Fibroblast of mammary gland (primary cell): ENCODE data around the gene OSBPL1A.

ENCODE experiments used
- DNase-seq: peaks from one replicate; pipeline ENCODE4 v3.0.0-alpha.2; 2010; ENCODE audit warnings: low read depth
- H3K4me3 ChIP-seq: 2 replicates; pipeline ENCODE4 v1.5.1; 2011; ENCODE audit warnings: low read depth, mild to moderate bottlenecking, low read length, moderate library complexity; ENCODE audit not compliant: control insufficient read depth
- TF ChIP-seq, protein P1 (sequence below): conservative IDR thresholded peaks from 2 replicates; pipeline ENCODE4 v1.5.1; 2011; ENCODE audit warnings: low read depth, low read length, inconsistent platforms; ENCODE audit not compliant: control insufficient read depth, insufficient read depth

OSBPL1A gene

DNA sequence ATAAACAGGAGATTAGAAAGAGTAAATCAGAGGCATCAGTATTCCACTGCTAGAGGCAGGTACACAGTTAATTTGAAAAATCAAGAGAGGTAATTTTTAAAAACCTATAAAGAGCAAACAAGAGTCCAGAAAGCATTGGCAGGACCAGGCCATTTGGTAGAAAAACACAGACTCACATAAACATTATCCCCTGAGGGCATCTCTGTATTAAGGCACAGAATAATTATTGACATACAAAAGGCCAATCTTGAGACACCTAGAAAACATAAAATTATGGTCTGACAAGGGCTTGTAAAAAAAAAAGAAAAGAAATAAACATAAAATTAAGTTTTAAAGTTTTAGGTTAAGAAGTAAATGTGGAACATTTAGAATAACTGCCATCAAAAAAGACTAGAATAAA lies 120.6 kb downstream of the OSBPL1A start:
- no peak overlapping the region for H3K4me3 ChIP-seq
- TF ChIP-seq, protein P1, sequence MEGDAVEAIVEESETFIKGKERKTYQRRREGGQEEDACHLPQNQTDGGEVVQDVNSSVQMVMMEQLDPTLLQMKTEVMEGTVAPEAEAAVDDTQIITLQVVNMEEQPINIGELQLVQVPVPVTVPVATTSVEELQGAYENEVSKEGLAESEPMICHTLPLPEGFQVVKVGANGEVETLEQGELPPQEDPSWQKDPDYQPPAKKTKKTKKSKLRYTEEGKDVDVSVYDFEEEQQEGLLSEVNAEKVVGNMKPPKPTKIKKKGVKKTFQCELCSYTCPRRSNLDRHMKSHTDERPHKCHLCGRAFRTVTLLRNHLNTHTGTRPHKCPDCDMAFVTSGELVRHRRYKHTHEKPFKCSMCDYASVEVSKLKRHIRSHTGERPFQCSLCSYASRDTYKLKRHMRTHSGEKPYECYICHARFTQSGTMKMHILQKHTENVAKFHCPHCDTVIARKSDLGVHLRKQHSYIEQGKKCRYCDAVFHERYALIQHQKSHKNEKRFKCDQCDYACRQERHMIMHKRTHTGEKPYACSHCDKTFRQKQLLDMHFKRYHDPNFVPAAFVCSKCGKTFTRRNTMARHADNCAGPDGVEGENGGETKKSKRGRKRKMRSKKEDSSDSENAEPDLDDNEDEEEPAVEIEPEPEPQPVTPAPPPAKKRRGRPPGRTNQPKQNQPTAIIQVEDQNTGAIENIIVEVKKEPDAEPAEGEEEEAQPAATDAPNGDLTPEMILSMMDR: no peak
- no peak for DNase-seq

DNA sequence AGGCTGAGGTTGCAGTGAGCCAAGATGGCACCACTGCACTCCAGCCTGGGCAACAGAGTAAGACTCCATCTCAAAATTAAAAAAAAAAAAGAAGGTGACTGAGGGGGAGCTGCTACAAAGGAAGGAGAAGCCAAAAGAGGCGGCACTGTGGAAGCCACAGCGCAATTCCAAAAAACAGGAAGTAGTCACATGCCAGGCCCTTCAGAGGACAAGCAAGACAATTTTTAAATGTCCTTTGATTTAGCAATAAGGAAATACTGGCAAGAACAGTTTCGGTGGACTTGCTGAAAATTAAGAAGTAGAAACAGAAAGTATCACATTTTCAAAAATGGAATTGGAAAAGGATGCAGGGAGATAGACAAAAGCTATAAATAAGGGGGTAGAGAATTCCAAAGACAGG lies 122.8 kb downstream of the OSBPL1A start:
- TF ChIP-seq, protein P1: no peak
- DNase-seq: no peak
- H3K4me3 ChIP-seq: no peak overlapping the region

DNA sequence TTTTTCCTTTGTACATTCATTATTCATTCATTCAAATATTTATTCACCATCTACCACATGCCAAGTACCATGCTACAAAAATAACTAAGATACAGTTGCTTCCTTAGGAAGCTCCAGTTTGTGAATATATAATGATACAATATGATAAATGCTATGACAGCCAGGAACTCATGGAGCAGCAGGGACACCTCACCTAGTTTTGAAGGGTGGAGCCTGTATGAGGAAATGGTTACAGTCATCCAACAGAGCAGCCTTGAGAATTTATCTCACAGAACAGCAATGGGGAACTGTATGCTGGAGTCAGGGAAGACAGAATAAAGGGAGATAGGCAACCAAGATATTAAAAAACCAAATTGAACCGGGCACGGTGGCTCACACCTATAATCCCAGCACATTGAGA lies 124.0 kb downstream of the OSBPL1A start:
- TF ChIP-seq, protein P1: no peak
- H3K4me3 ChIP-seq: no peak overlapping the region
- DNase-seq: peak; percentile 7

DNA sequence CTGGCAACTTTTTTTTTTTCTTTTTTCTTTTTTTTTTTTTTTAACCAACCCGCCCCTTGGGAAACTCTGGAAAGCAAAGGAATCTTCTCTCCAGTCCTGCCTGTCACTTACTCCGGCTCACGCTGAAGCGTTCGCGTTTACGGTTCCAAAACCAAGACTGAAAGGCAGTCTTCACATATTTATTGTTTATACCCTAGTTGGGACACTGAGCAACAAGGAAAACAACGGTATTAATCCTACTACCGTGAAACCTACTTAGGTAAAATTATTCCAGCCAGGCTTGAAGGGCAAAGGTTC lies 125.4 kb downstream of the OSBPL1A start:
- no peak for DNase-seq
- TF ChIP-seq, protein P1: no peak
- peak overlapping the region; percentile 53 for H3K4me3 ChIP-seq

DNA sequence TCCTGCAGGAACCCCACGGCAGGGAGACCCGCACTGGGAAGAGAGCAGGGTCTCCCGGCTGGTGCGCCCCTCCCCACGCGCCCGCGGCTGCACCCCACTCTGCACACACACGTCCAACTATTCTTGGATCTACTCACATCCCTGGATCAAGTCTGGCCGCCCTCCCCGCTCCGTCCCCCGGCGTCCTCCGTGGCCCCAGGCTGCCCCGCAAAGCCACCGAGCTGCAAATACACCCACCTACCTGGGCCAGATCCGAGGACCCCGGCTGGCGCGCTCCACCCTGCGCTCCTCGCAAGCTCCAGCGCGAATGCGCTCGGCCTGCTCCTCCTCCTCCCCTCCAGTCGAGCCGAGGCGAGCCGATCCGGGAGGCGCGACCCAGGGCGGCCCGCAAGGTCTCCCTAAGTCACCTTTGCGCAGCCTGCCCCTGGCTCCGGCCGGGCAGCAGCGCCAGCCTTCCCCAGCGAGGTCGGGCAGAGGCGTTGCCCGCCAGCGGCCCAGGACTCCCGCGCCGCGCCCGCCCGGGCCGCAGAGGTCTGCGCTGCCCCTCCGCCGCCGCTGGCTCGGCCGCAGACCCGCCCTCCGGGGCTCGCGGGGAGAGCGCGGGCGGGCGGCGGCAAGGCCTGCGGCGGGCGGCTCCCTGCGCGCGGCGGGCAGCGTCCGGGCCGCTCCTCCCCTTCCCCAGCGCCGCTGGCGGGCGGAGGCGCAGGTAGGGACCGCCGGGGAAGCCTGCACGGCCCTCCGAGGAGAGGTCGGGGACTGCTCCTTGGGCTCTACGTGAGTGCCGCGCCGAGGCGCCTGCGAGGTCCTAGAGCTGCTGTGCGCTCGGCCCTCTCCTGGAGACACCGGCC lies 126.0 kb downstream of the OSBPL1A start:
- H3K4me3 ChIP-seq: peak overlapping the region; percentile 71
- DNase-seq: peak; percentile 69
- TF ChIP-seq, protein P1: peak; percentile 23

DNA sequence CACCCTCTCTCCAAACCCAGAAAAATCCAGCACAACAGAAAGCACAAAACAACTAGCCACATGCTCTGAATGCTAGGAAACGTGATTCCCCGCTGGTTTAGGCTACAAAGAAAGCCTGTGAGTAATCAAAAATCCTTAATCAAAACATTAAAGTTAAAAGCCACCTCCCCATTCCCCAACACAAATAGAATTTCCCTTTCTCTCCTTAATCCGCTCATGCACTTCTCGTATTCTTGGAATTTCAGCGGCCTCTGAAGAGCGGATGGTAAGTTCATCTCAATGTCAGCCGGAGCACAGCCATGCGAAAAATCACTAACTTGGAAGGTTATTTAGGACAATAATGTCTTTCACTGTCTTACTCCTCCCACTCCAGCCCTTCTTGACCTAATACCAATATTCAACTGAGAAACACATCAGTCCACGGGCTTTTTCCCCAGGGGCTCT lies 126.7 kb downstream of the OSBPL1A start:
- TF ChIP-seq, protein P1: no peak
- peak overlapping the region; percentile 71 for H3K4me3 ChIP-seq
- DNase-seq: peak; percentile 63
